Dedifferentiated amniotic fluid mesenchymal stem cell (primary cell): ENCODE results near the gene AP1B1.

ENCODE experiments used
- DNase-seq: peaks from one replicate; pipeline ENCODE4 v3.0.0-alpha.2; 2016; ENCODE audit errors: extremely low spot score

Gene AP1B1

DNA sequence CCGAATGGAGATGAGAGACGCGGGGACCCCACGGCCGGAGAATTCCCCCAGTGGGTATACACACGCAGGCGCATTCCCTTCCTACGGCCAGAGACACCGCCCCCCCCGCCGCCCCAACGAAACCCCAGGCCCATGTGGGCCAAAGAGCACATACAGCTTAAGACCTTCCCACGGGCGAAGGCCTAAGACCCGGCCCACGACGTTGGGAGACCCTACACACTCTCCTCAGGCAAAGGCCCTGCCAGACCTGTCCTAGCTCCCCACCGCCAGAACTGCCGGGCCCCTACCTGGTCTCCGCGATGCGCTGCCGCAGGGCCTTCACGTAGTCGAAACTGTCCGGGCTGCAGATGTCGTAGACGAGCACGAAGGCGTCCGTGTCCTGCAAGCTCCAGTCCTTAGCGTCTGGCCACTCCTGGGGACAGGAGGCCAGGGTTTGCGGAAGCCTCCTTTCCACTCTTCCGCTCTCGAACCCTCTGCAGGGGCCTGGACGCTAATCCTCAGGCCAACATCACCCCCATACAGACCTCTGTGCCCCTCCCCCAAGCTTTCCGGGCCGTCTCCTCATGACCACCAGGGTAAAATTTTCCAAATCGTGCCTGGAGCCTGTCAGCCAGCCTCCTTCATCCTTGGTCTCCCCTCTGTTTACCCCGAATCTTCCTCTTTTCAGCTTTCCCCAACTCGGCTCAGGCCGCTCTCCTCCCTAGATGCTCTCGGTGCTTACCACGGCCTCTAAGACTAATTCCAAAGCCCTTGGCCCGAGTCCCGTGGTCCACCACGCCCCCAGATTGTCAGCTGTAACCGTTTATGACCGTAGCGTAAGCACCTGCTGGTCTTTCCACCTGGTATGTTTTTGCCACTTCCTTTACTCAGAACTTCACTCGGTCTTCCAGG is 74.5 kb downstream of the AP1B1 start:
- no peak for DNase-seq

GRCh38 chr22:29313126-29313575 is 75.2 kb downstream of the AP1B1 start:
- DNase-seq: no peak

DNA sequence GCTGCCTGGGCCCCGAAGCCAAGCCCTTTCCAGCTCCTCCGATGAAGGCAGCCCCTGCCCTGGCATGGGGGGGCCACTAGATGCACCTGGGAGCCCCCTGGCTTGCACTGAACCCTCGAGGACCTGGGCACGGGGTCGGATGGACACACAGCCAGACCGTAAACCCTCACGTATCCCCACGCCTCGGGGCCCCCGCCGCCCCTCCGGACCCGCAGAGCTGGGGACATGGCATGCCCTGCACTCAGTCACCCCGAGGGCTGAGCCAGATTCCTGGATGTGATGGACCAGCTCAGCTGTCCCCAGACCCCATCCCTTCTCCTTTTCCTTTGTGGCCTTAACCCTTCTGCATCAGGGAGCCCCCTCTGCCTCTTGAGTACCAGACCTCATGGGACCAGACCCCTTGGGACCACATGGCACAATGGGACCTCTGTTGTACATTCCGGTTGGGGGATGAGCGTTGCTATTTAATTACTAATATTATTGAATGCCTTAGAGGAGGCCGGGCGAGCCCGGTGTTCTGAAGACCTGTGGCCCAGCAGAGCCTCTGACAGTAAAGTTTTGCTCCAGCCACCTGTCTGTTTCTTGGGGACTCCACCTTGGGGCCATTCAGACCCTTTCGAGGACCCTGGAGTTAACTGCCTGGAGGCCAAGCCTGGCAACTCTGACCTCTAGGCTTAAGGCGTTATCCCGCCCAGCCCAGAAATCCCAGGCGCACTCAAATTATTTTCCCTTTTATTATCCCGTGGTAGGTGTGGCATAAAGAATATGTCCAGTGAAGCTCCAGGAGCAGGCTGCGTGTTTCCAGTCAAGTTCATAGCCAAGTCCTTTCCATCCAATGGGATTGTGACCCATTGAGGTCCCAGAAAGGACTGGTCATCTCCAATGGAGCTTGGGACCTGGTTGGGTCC is 75.9 kb downstream of the AP1B1 start:
- DNase-seq: no peak

DNA sequence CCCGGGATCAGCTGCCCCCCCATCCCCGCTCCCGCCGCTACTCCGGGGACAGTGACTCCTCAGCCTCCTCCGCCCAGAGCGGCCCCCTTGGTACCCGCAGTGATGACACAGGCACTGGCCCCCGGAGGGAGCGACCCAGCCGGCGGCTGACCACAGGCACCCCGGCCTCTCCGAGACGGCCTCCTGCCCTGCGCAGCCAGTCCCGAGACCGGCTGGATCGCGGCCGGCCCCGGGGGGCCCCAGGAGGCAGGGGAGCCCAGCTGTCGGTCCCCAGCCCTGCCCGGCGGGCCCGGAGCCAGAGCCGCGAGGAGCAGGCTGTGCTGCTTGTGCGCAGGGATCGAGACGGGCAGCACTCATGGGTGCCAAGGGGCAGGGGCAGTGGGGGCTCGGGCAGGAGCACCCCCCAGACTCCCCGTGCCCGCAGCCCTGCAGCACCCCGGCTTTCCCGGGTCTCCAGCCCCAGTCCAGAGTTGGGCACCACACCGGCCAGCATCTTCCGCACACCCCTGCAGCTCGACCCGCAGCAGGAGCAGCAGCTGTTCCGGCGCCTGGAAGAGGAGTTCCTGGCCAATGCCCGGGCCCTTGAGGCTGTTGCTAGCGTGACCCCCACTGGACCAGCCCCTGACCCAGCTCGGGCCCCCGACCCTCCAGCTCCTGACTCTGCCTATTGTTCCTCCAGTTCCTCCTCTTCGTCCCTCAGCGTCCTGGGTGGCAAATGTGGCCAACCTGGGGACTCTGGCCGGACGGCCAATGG is 76.7 kb downstream of the AP1B1 start:
- DNase-seq: no peak

DNA sequence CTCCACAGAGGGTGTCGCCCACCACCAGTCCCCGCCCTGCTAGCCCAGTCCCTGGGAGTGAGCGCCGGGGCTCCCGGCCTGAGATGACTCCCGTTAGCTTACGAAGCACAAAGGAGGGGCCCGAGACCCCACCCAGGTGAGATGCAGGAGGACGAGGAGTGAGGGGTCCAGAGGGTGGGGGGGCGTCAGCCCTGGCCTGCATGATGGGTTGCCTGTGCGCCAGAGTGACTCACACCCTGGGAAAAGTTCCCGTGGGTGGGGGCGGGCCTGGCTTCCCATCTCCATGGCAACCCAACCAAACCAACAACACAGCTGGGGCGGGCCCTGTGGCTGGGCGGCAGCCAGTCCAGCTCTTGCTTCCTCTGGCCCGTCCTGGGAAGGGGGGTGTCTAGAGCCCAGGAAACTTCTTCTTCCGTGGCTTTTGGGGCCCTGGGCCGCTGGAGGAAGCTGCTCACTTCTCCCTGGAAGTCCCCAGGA is 77.5 kb downstream of the AP1B1 start:
- DNase-seq: peak; percentile 98

- DNase-seq: no peak
Measured at GRCh38 chr22:29310065-29310862, 78.1 kb downstream of the AP1B1 start.

DNA sequence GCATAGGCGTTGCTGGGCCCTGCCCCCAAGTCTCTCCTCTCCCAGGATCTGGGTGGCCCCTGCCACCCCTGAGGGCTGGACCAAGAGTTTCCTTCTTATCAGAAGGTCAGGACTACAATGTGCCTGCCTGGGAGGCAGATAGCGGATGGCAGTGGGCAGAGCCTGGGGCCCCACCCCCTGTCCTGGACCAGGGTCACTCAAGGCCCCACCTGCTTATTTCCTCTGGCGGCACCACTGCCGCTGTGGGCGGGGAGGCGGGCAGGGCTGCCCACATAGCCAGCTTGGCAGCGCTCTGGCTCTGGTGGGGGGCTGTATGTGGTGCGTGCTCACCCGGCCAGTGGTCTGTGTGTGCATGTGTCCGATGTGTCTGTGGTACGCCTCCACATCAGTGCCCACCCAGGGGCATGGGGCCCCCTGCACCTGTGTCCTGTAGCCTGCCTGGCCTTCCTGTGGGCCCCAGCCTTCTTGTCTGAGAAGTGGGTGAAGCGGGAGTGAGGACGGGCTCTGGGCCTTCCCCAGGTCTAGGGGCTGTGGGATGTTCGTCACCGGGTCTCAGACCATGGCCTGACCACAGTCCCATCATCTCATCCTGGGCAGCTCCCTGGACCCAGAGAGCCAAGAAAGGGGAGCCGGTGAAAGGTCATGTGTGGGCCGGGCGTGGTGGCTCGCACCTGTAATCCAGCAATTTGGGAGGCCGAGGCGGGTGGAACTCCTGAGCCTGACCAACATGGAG is 78.9 kb downstream of the AP1B1 start:
- no peak for DNase-seq

- DNase-seq: no peak
Measured at GRCh38 chr22:29308791-29309262, 79.5 kb downstream of the AP1B1 start.

- DNase-seq: no peak
Measured at GRCh38 chr22:29308148-29308790, 80.1 kb downstream of the AP1B1 start.

- no peak for DNase-seq
Measured at GRCh38 chr22:29307596-29308147, 80.7 kb downstream of the AP1B1 start.

- peak; percentile 59 for DNase-seq
Measured at GRCh38 chr22:29306835-29307595, 81.4 kb downstream of the AP1B1 start.

- peak; percentile 68 for DNase-seq
Measured at GRCh38 chr22:29306175-29306834, 82.1 kb downstream of the AP1B1 start, which contains the start of gene GAS2L1. TSS of gene GAS2L1 (plus strand) at chr22:29306650. CDS start at chr22:29308106, 1,456 bp downstream.

DNA sequence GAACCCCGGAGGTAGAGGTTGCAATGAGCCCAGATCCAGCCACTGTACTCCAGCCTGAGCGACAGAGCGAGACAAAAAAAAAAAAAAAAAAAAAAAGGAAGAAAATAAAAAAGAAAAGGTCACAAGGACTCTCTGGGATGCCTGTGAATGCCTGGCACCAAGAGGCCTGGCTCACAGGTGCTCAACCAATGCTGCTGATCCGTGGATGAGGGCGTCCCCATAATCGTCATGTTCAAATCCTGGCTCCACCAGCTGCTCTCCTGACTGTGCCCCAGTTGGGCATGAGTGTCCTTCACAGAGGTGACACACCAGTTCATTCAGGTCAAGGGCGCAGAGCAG is 82.6 kb downstream of the AP1B1 start:
- no peak for DNase-seq

DNA sequence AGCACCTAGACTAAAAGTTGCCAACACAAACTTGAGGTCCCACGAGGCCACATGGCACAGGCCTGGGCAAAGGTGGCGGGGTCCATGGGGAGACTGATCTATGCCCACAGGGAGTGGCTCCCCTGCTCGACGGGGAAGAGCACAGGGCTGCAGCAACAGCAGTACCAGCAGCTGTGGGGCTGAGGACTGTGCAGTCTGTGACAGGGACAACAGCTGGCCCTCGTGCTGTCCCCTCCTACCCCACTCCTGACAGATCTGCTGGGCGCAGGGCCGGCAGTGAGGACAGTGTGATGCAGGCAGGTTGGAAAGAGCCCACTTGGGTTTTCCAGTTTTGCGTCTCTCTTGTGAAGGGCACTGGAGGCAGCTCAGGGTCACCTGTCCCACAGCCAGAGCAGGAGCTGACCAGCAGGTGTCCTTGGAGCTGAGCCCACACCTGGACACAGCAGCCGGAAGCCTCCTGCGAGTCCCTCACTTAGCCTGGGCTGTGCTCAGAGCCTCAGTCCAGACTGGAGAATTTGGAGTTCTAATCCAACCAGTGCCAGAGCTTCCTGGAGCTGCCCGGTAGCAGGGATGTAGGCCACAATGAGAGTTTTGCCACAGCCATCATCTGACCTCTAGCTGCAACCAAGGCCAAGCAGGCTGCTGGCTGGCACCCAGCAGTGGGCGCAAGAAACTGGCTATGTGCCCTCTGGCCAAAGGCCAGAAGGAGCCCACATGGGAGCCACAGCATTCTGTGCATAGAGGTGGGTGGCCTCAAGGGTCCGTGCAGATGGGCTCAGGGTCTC is 85.5 kb downstream of the AP1B1 start:
- no peak for DNase-seq

DNA sequence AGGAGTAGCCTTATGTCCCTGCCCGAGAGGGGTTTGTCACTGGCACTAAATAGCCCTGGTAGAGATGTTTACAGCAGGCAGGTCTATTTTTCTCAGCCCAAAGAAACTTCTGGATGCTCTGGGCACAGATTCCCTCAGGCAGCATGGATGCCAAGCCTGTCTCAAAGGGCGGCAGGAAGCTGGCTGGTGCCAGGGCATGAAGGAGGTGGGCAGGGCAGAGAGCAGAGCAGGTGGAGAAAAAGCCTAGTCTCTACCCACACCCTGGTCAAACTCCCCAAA is 86.0 kb downstream of the AP1B1 start:
- no peak for DNase-seq

- no peak for DNase-seq
Measured at GRCh38 chr22:29301716-29302401, 86.5 kb downstream of the AP1B1 start.
